ENCODE measurements around the gene SLAMF1. TPM values are rescaled to one million over a fixed set of nuclear protein-coding genes. Genes with fewer than 3 reads are reported as not detected.
"Not testable (repeated sequence)": the region's sequence is repeated elsewhere in the genome, so short reads cannot be mapped to it uniquely, and the experiment has no call there.

SLAMF1 gene
- total RNA-seq, 1 experiment from 2014 or later, result 0.30 TPM

GRCh38 chr1:160658814-160659193, 12.0 kb upstream of the SLAMF1 start:
- H2AFZ ChIP-seq (ENCODE audit: low read length), result no peak overlapping the region
- no peak overlapping the region for H3K27ac ChIP-seq (ENCODE audit: low read length)
- no peak overlapping the region for H3K4me2 ChIP-seq (ENCODE audit: low read depth, low read length, poor library complexity, severe bottlenecking)
- no peaks in the 10 kb centered on the region for H3K9me3 ChIP-seq (ENCODE audit: low read length)
- H4K20me1 ChIP-seq (ENCODE audit: insufficient read depth, low read depth, low read length), result no peaks in the 10 kb centered on the region
- H3K4me3 ChIP-seq (ENCODE audit: low read length), result no peak overlapping the region
- no peaks in the 10 kb centered on the region for H3K9me2 ChIP-seq (replicated peaks; ENCODE audit: insufficient read depth, low read length)
- no peaks in the 10 kb centered on the region for H3K27me3 ChIP-seq (ENCODE audit: low read length)
- H3K4me1 ChIP-seq (ENCODE audit: low read length), result peaks cover 13% of the 10 kb centered on the region
- H3K79me2 ChIP-seq (ENCODE audit: low read length), result no peaks in the 10 kb centered on the region
- DNase-seq, result no peak
- no peak overlapping the region for H3K9ac ChIP-seq (ENCODE audit: low read length)
- no peaks in the 10 kb centered on the region for H3K36me3 ChIP-seq (ENCODE audit: insufficient read depth, low read length)

- Histone ChIP-seq H3K36me3 (ENCODE audit: insufficient read depth, low read length) (no peaks in the 10 kb centered on the region), H3K27me3 (ENCODE audit: low read length) (no peaks in the 10 kb centered on the region), H3K4me3 (ENCODE audit: low read length) (no peak overlapping the region), H3K4me1 (ENCODE audit: low read length) (peaks cover 18% of the 10 kb centered on the region), H3K27ac (ENCODE audit: low read length) (no peak overlapping the region), H3K9ac (ENCODE audit: low read length) (no peak overlapping the region), H2AFZ (ENCODE audit: low read length) (no peak overlapping the region), H3K79me2 (ENCODE audit: low read length) (no peaks in the 10 kb centered on the region), H3K9me3 (ENCODE audit: low read length) (no peaks in the 10 kb centered on the region), H4K20me1 (ENCODE audit: insufficient read depth, low read depth, low read length) (no peaks in the 10 kb centered on the region), H3K9me2 (replicated peaks; ENCODE audit: insufficient read depth, low read length) (no peaks in the 10 kb centered on the region), H3K4me2 (ENCODE audit: low read depth, low read length, poor library complexity, severe bottlenecking) (no peak overlapping the region)
- no peak for DNase-seq
Observed at GRCh38 chr1:160658162-160658813, 11.4 kb upstream of the SLAMF1 start.

DNA sequence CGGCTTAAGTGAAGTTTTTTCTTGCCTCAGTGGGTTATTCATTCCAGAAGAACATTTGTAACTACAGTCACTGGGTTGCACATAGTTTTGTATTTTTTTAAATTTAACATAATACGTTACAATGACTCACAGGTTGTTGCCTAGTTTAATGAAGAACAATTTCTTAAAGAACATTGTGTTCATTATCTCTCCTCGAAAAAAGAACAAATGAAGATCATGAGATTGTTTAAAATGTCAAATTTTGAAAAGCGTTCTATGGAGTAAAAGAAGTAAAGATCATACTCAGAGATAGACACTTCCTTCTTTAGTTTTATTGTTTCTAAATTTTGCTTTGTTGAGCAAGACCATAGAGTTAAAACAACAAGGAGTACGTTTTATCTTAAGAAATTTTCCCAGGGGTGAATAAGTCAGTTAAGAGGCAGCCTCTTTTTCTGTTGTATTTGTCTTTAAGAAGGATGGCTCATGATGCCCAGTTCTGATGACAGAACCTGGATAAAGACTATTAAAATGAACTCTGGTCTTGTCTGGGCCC, 10.5 kb upstream of the SLAMF1 start:
- Histone ChIP-seq H3K4me1 (ENCODE audit: low read length) (peaks cover 28% of the 10 kb centered on the region), H3K27ac (ENCODE audit: low read length) (no peak overlapping the region), H2AFZ (ENCODE audit: low read length) (no peak overlapping the region), H3K4me2 (ENCODE audit: low read depth, low read length, poor library complexity, severe bottlenecking) (no peak overlapping the region), H3K9ac (ENCODE audit: low read length) (no peak overlapping the region), H3K79me2 (ENCODE audit: low read length) (no peaks in the 10 kb centered on the region), H3K27me3 (ENCODE audit: low read length) (no peaks in the 10 kb centered on the region), H4K20me1 (ENCODE audit: insufficient read depth, low read depth, low read length) (no peaks in the 10 kb centered on the region), H3K9me2 (replicated peaks; ENCODE audit: insufficient read depth, low read length) (no peaks in the 10 kb centered on the region), H3K9me3 (ENCODE audit: low read length) (no peaks in the 10 kb centered on the region), H3K36me3 (ENCODE audit: insufficient read depth, low read length) (no peaks in the 10 kb centered on the region), H3K4me3 (ENCODE audit: low read length) (no peak overlapping the region)
- no peak for DNase-seq

- Histone ChIP-seq H3K9me2 (replicated peaks; ENCODE audit: insufficient read depth, low read length) (no peaks in the 10 kb centered on the region), H2AFZ (ENCODE audit: low read length) (no peak overlapping the region), H3K4me1 (ENCODE audit: low read length) (peaks cover 34% of the 10 kb centered on the region), H4K20me1 (ENCODE audit: insufficient read depth, low read depth, low read length) (no peaks in the 10 kb centered on the region), H3K79me2 (ENCODE audit: low read length) (no peaks in the 10 kb centered on the region), H3K9ac (ENCODE audit: low read length) (no peak overlapping the region), H3K36me3 (ENCODE audit: insufficient read depth, low read length) (no peaks in the 10 kb centered on the region), H3K27me3 (ENCODE audit: low read length) (no peaks in the 10 kb centered on the region), H3K9me3 (ENCODE audit: low read length) (no peaks in the 10 kb centered on the region), H3K4me2 (ENCODE audit: low read depth, low read length, poor library complexity, severe bottlenecking) (no peak overlapping the region), H3K4me3 (ENCODE audit: low read length) (no peak overlapping the region), H3K27ac (ENCODE audit: low read length) (no peak overlapping the region)
- DNase-seq, result no peak
Observed at GRCh38 chr1:160656737-160657136, 9.9 kb upstream of the SLAMF1 start.

DNA sequence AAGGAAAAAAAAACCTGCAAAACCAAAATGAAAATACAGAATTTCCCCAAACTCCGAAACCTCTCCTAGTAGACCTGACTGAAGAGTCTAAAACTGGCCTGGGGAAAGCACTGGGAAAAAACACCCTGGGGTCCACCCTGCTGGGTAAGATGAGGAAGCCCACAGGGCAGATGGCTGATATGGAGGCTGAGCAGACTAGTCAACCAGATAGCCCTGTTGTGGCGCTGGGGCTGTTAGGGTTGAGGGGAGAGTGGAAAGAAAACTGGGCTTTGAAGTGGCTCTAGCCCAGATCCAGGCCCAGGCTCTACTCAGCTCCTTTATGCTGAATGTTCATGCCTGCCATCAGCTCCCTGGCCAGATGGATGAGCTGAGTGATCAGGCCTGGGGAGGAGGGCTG, 6.8 kb upstream of the SLAMF1 start:
- peak; percentile 47 for DNase-seq
- H3K27me3 ChIP-seq (ENCODE audit: low read length), result no peaks in the 10 kb centered on the region
- H3K4me1 ChIP-seq (ENCODE audit: low read length), result peaks cover 44% of the 10 kb centered on the region
- H3K36me3 ChIP-seq (ENCODE audit: insufficient read depth, low read length), result no peaks in the 10 kb centered on the region
- H4K20me1 ChIP-seq (ENCODE audit: insufficient read depth, low read depth, low read length), result no peaks in the 10 kb centered on the region
- no peak overlapping the region for H3K4me3 ChIP-seq (ENCODE audit: low read length)
- no peaks in the 10 kb centered on the region for H3K9me3 ChIP-seq (ENCODE audit: low read length)
- H3K27ac ChIP-seq (ENCODE audit: low read length), result no peak overlapping the region
- no peaks in the 10 kb centered on the region for H3K9me2 ChIP-seq (replicated peaks; ENCODE audit: insufficient read depth, low read length)
- H3K79me2 ChIP-seq (ENCODE audit: low read length), result no peaks in the 10 kb centered on the region
- H3K9ac ChIP-seq (ENCODE audit: low read length), result peak overlapping the region; percentile 60
- no peak overlapping the region for H2AFZ ChIP-seq (ENCODE audit: low read length)
- peak overlapping the region; percentile 65 for H3K4me2 ChIP-seq (ENCODE audit: low read depth, low read length, poor library complexity, severe bottlenecking)

- Histone ChIP-seq H3K36me3 (ENCODE audit: insufficient read depth, low read length) (no peaks in the 10 kb centered on the region), H3K4me1 (ENCODE audit: low read length) (peaks cover 44% of the 10 kb centered on the region), H3K9me3 (ENCODE audit: low read length) (no peaks in the 10 kb centered on the region), H3K27me3 (ENCODE audit: low read length) (no peaks in the 10 kb centered on the region), H3K9ac (ENCODE audit: low read length) (peak overlapping the region; percentile 60), H3K79me2 (ENCODE audit: low read length) (no peaks in the 10 kb centered on the region), H2AFZ (ENCODE audit: low read length) (no peak overlapping the region), H3K4me3 (ENCODE audit: low read length) (peak overlapping the region; percentile 44; the same call in 1 of the 2 replicates), H4K20me1 (ENCODE audit: insufficient read depth, low read depth, low read length) (no peaks in the 10 kb centered on the region), H3K27ac (ENCODE audit: low read length) (peak overlapping the region; percentile 72), H3K4me2 (ENCODE audit: low read depth, low read length, poor library complexity, severe bottlenecking) (peak overlapping the region; percentile 65), H3K9me2 (replicated peaks; ENCODE audit: insufficient read depth, low read length) (no peaks in the 10 kb centered on the region)
- DNase-seq, result no peak
Observed at GRCh38 chr1:160652924-160653619, 6.2 kb upstream of the SLAMF1 start.

DNA sequence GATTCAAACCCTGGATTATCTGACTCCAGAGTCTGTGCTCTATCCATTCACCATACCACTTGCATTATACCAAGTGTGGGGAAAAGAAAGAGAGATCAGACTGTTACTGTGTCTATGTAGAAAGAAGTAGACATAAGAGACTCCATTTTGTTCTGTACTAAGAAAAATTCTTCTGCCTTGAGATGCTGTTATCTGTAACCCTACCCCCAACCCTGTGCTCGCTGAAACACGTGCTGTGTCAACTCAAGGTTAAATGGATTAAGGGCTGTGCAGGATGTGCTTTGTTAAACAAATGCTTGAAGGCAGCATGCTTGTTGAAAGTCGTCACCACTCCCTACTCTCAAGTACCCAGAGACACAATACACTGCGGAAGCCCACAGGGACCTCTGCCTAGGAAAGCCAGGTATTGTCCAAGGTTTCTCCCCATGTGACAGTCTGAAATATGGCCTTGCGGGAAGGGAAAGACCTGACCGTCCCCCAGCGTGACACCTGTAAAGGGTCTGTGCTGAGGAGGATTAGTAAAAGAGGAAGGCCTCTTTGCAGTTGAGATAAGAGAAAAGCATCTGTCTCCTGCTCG, 5.3 kb upstream of the SLAMF1 start:
- H4K20me1 ChIP-seq (ENCODE audit: insufficient read depth, low read depth, low read length); H3K9me3 ChIP-seq (ENCODE audit: low read length); H3K79me2 ChIP-seq (ENCODE audit: low read length); H3K9me2 ChIP-seq (replicated peaks; ENCODE audit: insufficient read depth, low read length); H3K27me3 ChIP-seq (ENCODE audit: low read length); H3K36me3 ChIP-seq (ENCODE audit: insufficient read depth, low read length): not testable (repeated sequence)
- Histone ChIP-seq H3K27ac (ENCODE audit: low read length) (peak overlapping the region; percentile 72), H2AFZ (ENCODE audit: low read length) (peak overlapping the region; percentile 47; the same call in 1 of the 2 replicates), H3K4me1 (ENCODE audit: low read length) (peaks cover 40% of the 10 kb centered on the region), H3K4me2 (ENCODE audit: low read depth, low read length, poor library complexity, severe bottlenecking) (peak overlapping the region; percentile 65), H3K9ac (ENCODE audit: low read length) (peak overlapping the region; percentile 60), H3K4me3 (ENCODE audit: low read length) (peak overlapping the region; percentile 44; the same call in 1 of the 2 replicates)
- peak; percentile 86 for DNase-seq

- peak overlapping the region; percentile 72 for H3K27ac ChIP-seq (ENCODE audit: low read length)
- no peaks in the 10 kb centered on the region for H3K9me3 ChIP-seq (ENCODE audit: low read length)
- H3K9me2 ChIP-seq (replicated peaks; ENCODE audit: insufficient read depth, low read length), result no peaks in the 10 kb centered on the region
- peaks cover 46% of the 10 kb centered on the region for H3K4me1 ChIP-seq (ENCODE audit: low read length)
- no peaks in the 10 kb centered on the region for H3K27me3 ChIP-seq (ENCODE audit: low read length)
- H3K36me3 ChIP-seq (ENCODE audit: insufficient read depth, low read length), result no peaks in the 10 kb centered on the region
- H3K4me3 ChIP-seq (ENCODE audit: low read length), result 0 out of 2 replicates have a peak overlapping the region, but pooled peaks have one; percentile 7
- peak overlapping the region; percentile 47; the same call in 1 of the 2 replicates for H2AFZ ChIP-seq (ENCODE audit: low read length)
- DNase-seq, result no peak
- peak overlapping the region; percentile 40 for H3K9ac ChIP-seq (ENCODE audit: low read length)
- peak overlapping the region; percentile 65 for H3K4me2 ChIP-seq (ENCODE audit: low read depth, low read length, poor library complexity, severe bottlenecking)
- no peaks in the 10 kb centered on the region for H3K79me2 ChIP-seq (ENCODE audit: low read length)
- H4K20me1 ChIP-seq (ENCODE audit: insufficient read depth, low read depth, low read length), result no peaks in the 10 kb centered on the region
Observed at GRCh38 chr1:160651433-160652064, 4.7 kb upstream of the SLAMF1 start.
